HCT116 (cell line): ENCODE results near the gene TMCC1. TPM values are rescaled to one million over a fixed set of nuclear protein-coding genes. Genes with fewer than 3 reads are reported as not detected.
A peak's percentile ranks its signal among the peaks of the same experiment; 100 is the strongest.

Experiments
- ATAC-seq: fragments of 200-7000 bp; cut with Tn5 transposase; 2 replicates; pipeline ENCODE4 v1.9.1; 2020; ENCODE audit warnings: mild to moderate bottlenecking, moderate library complexity
- BruUV-seq: library from RNA; stranded (reverse); fragments of 400-500 nt; replicated peaks from 2 replicates; lab custom pipeline; 2021; lab: Mats Ljungman, UMichigan
- CTCF ChIA-PET: fragments of 300-600 bp; sonication (Branson Sonifier 250); formaldehyde crosslinking; loops from one replicate; lab custom pipeline; 2021; ENCODE audit warnings: antibody characterized with exemption; lab: Charles Lee
- POLR2A ChIA-PET: fragments of 300-600, 350-600 bp; sonication (Branson Sonifier 250); formaldehyde crosslinking; loops from one replicate; lab custom pipeline; 2021; ENCODE audit warnings: antibody characterized with exemption; lab: Charles Lee
- RAD21 ChIA-PET, 2 experiments: fragments of 300-600 bp; sonication (Branson Sonifier 250); formaldehyde crosslinking; loops; one replicate each; lab custom pipeline; 2023; ENCODE audit warnings: low total read pairs in 2 of 2; ENCODE audit not compliant: uncharacterized antibody in 2 of 2, unreplicated experiment in 2 of 2, low non-redundant PET in 1 of 2; lab: Charles Lee
- DNase-seq: peaks from one replicate; pipeline ENCODE4 v3.0.0-alpha.2; 2010; ENCODE audit warnings: low read depth, low spot score
- H2AFZ ChIP-seq: fragments of 200-600 bp; shearing (Covaris generic), sonication (generic); 2 replicates; pipeline ENCODE4 v1.6.1; 2017; ENCODE audit warnings: low read depth, mixed run types, mixed read lengths, antibody characterized with exemption, low read length; ENCODE audit not compliant: poor library complexity, severe bottlenecking
- H3K27ac ChIP-seq: 2 replicates; pipeline ENCODE4 v1.5.1; 2012; ENCODE audit warnings: low read depth, low read length
- H3K27me3 ChIP-seq: fragments of 200-600 bp; sonication (generic); 2 replicates; pipeline ENCODE4 v1.6.1; 2016; ENCODE audit warnings: mixed run types, low read length, mixed read lengths; ENCODE audit not compliant: insufficient read depth
- H3K36me3 ChIP-seq, 2 experiments: fragments of 200-500 bp in 1 of 2; fragments of 200-600 bp in 1 of 2; sonication (Bioruptor generic) in 1 of 2; sonication (generic) in 1 of 2; 2 replicates each; pipeline versions ENCODE4 v1.5.1 to v1.6.1; 2014 to 2016; ENCODE audit warnings: low read length in 2 of 2, inconsistent platforms in 1 of 2, mixed read lengths in 1 of 2, mixed run types in 1 of 2; ENCODE audit not compliant: insufficient read depth in 2 of 2, control insufficient read depth in 1 of 2
- H3K4me1 ChIP-seq, 2 experiments: fragments of 200-600 bp in 1 of 2; sonication (generic) in 1 of 2; 2 replicates each; pipeline versions ENCODE4 v1.5.1 to v1.6.1; 2012 to 2017; ENCODE audit warnings: low read length in 2 of 2, inconsistent platforms in 1 of 2, mild to moderate bottlenecking in 1 of 2, mixed read lengths in 1 of 2, mixed run types in 1 of 2, moderate library complexity in 1 of 2; ENCODE audit not compliant: insufficient read depth in 2 of 2, control insufficient read depth in 1 of 2
- H3K4me2 ChIP-seq: fragments of 200-600 bp; sonication (generic); 2 replicates; pipeline ENCODE4 v1.6.1; 2017; ENCODE audit warnings: mixed run types, low read length, mixed read lengths
- H3K4me3 ChIP-seq, 2 experiments: fragments of 200-600 bp in 1 of 2; sonication (generic) in 1 of 2; replicated peaks in 1 of 2; 2 replicates each; pipeline ENCODE4 v1.5.1; 2011 to 2016; ENCODE audit warnings: low read length in 2 of 2, control low read depth in 1 of 2, low read depth in 1 of 2, mild to moderate bottlenecking in 1 of 2, mixed read lengths in 1 of 2, mixed run types in 1 of 2
- H3K79me2 ChIP-seq: fragments of 200-600 bp; sonication (generic); 2 replicates; pipeline ENCODE4 v1.6.1; 2017; ENCODE audit warnings: mild to moderate bottlenecking, mixed run types, low read length, moderate library complexity, mixed read lengths; ENCODE audit not compliant: insufficient read depth
- H3K9ac ChIP-seq: fragments of 200-600 bp; sonication (generic); 2 replicates; pipeline ENCODE4 v1.6.1; 2016; ENCODE audit warnings: low read length, mixed read lengths
- H3K9me2 ChIP-seq: fragments of 200-600 bp; sonication (generic), shearing (Covaris generic); 2 replicates; pipeline ENCODE4 v1.6.1; 2017; ENCODE audit warnings: mixed run types, mild to moderate bottlenecking, moderate library complexity; ENCODE audit not compliant: insufficient read depth
- H3K9me3 ChIP-seq, 2 experiments: fragments of 200-500 bp in 1 of 2; fragments of 200-600 bp in 1 of 2; sonication (Bioruptor generic) in 1 of 2; sonication (generic) in 1 of 2; 2 replicates each; pipeline ENCODE4 v1.6.1; 2014 to 2017; ENCODE audit warnings: low read length in 2 of 2, mixed read lengths in 2 of 2, inconsistent platforms in 1 of 2, low read depth in 1 of 2, mild to moderate bottlenecking in 1 of 2, mixed run types in 1 of 2, moderate library complexity in 1 of 2; ENCODE audit not compliant: control insufficient read depth in 1 of 2, insufficient read depth in 1 of 2
- H4K20me1 ChIP-seq: fragments of 200-600 bp; sonication (generic), shearing (Covaris generic); 2 replicates; pipeline ENCODE4 v1.6.1; 2017; ENCODE audit warnings: mixed run types, mild to moderate bottlenecking, moderate library complexity; ENCODE audit not compliant: insufficient read depth
- ATF3 ChIP-seq: IDR thresholded peaks from 2 replicates; pipeline ENCODE4 v1.6.1; 2012
- CBX3 ChIP-seq: IDR thresholded peaks from 2 replicates; pipeline ENCODE4 v1.6.1; 2012; ENCODE audit warnings: low read depth
- CEBPB ChIP-seq: IDR thresholded peaks from 2 replicates; pipeline ENCODE4 v1.6.1; 2012; ENCODE audit warnings: low read depth
- CTCF ChIP-seq, 3 experiments: fragments of 200-600 bp in 1 of 3; sonication (generic) in 1 of 3; IDR thresholded peaks in 2 of 3; conservative IDR thresholded peaks in 1 of 3; 2 replicates each; pipeline ENCODE4 v1.5.1; 2012 to 2017; ENCODE audit warnings: low read depth in 2 of 3, low read length in 2 of 3, antibody characterized with exemption in 1 of 3, borderline replicate concordance in 1 of 3, control low read depth in 1 of 3, mild to moderate bottlenecking in 1 of 3, mixed read lengths in 1 of 3, mixed run types in 1 of 3, moderate library complexity in 1 of 3; ENCODE audit not compliant: insufficient read depth in 1 of 3
- EGR1 ChIP-seq: IDR thresholded peaks from 2 replicates; pipeline ENCODE4 v1.6.1; 2012; ENCODE audit warnings: low read depth
- EZH2 ChIP-seq: fragments of 200-600 bp; sonication (generic); IDR thresholded peaks from 2 replicates; pipeline ENCODE4 v1.6.1; 2017; ENCODE audit warnings: antibody characterized with exemption, mixed run types
- FOSL1 ChIP-seq: IDR thresholded peaks from 2 replicates; pipeline ENCODE4 v1.6.1; 2012; ENCODE audit warnings: low read depth
- JUND ChIP-seq: IDR thresholded peaks from 2 replicates; pipeline ENCODE4 v1.6.1; 2012
- MAX ChIP-seq: IDR thresholded peaks from 2 replicates; pipeline ENCODE4 v1.6.1; 2012
- POLR2A ChIP-seq: IDR thresholded peaks from 2 replicates; pipeline ENCODE4 v1.7.0; 2011; ENCODE audit warnings: borderline replicate concordance; ENCODE audit not compliant: insufficient read depth, insufficient read length; ENCODE audit errors: extremely low read depth
- POLR2AphosphoS5 ChIP-seq: IDR thresholded peaks from 2 replicates; pipeline ENCODE4 v1.6.1; 2011; ENCODE audit warnings: mild to moderate bottlenecking, low read depth, low read length, moderate library complexity
- REST ChIP-seq: IDR thresholded peaks from 2 replicates; pipeline ENCODE4 v1.6.1; 2012; ENCODE audit warnings: low read depth
- SIN3A ChIP-seq: IDR thresholded peaks from 2 replicates; pipeline ENCODE4 v1.6.1; 2012; ENCODE audit warnings: low read depth
- SP1 ChIP-seq: IDR thresholded peaks from 2 replicates; pipeline ENCODE4 v1.6.1; 2012; ENCODE audit warnings: low read depth
- SRF ChIP-seq: IDR thresholded peaks from 2 replicates; pipeline ENCODE4 v1.6.1; 2012; ENCODE audit warnings: low read depth
- YY1 ChIP-seq: IDR thresholded peaks from 2 replicates; pipeline ENCODE4 v1.6.1; 2011; ENCODE audit warnings: low read length, low read depth, moderate library complexity, mild to moderate bottlenecking; ENCODE audit not compliant: insufficient replicate concordance; ENCODE audit errors: extremely low read depth
- ZBTB33 ChIP-seq: IDR thresholded peaks from 2 replicates; pipeline ENCODE4 v1.6.1; 2011; ENCODE audit warnings: mild to moderate bottlenecking, low read length, moderate library complexity; ENCODE audit not compliant: insufficient replicate concordance; ENCODE audit errors: extremely low read depth
- intact Hi-C: fragments of 100-400 bp; cut with micrococcal nuclease; formaldehyde crosslinking; loops from 2 replicates; pipeline ENCODE4 v1.10.0; 2022
- total RNA-seq: library from RNA; stranded (reverse); gene quantifications from one replicate; pipeline ENCODE4 v1.2.1, GENCODE V29; 2021; ENCODE audit not compliant: unreplicated experiment

The TMCC1 gene
- total RNA-seq, 1 experiment from 2014 or later: 32.5 TPM

GRCh38 chr3:129603991-129604749, 289.3 kb downstream of the TMCC1 start:
- H3K27ac ChIP-seq: no peak overlapping the region
- DNase-seq (no peak), ATAC-seq (no peak)
- no peaks in the 10 kb centered on the region for H3K27me3 ChIP-seq
- peaks cover 47% of the 10 kb centered on the region for H3K79me2 ChIP-seq
- no peak overlapping the region for H3K4me3 ChIP-seq
- H4K20me1 ChIP-seq: no peaks in the 10 kb centered on the region
- ChIA-PET POLR2A (no interaction called here), CTCF (no interaction called here), RAD21 (no interaction called here)
- no TSS peak for BruUV-seq
- TF ChIP-seq SIN3A: no peak
- TF ChIP-seq ZBTB33: no peak
- no peak for TF ChIP-seq CEBPB
- TF ChIP-seq REST: no peak
- no peak for TF ChIP-seq CTCF (IDR thresholded peaks at IDR 0.05 in 2 of 3, conservative IDR thresholded peaks at IDR 0.05 in 1 of 3; ENCODE audit: borderline replicate concordance in 1 of 3, insufficient read depth in 1 of 3, low read depth in 2 of 3, low read length in 2 of 3)
- TF ChIP-seq JUND: no peak
- TF ChIP-seq EZH2: no peak
- TF ChIP-seq SRF: no peak
- TF ChIP-seq FOSL1: no peak
- no peak for TF ChIP-seq YY1
- TF ChIP-seq CBX3: no peak
- no peak for TF ChIP-seq SP1
- TF ChIP-seq MAX: no peak
- no peak for TF ChIP-seq POLR2A
- no peak for TF ChIP-seq EGR1
- TF ChIP-seq ATF3: no peak
- no peak for TF ChIP-seq POLR2AphosphoS5
- H3K36me3 ChIP-seq: no peaks in the 10 kb centered on the region
- H3K4me1 ChIP-seq: peaks cover 15 to 48% of the 10 kb centered on the region in 2 experiments
- no peaks in the 10 kb centered on the region for H3K9me3 ChIP-seq
- H3K4me2 ChIP-seq: peak overlapping the region; percentile 35
- no peak overlapping the region for H3K9ac ChIP-seq
- intact Hi-C loops: no loop called here
- no peak overlapping the region for H2AFZ ChIP-seq
- H3K9me2 ChIP-seq: no peaks in the 10 kb centered on the region
